HepG2 (cell line): ENCODE results near the gene LAIR1. TPM values are rescaled to one million over a fixed set of nuclear protein-coding genes. Genes with fewer than 3 reads are reported as not detected.
A peak's percentile ranks its signal among the peaks of the same experiment; 100 is the strongest.

ENCODE experiments used
- ERF ChIP-seq: IDR thresholded peaks from 2 replicates; pipeline ENCODE4 v1.6.1; 2018; ENCODE audit warnings: missing biosample characterization, missing genetic modification reagents
- ESRRA ChIP-seq: sonication (generic); formaldehyde crosslinking; IDR thresholded peaks from 2 replicates; pipeline ENCODE4 v1.5.1; 2020; ENCODE audit warnings: mild to moderate bottlenecking, low read depth, missing genetic modification reagents
- NR2F6 ChIP-seq, 2 experiments: IDR thresholded peaks; 2 replicates each; pipeline ENCODE4 v1.6.1; 2016; ENCODE audit warnings: antibody characterized with exemption in 1 of 2, mild to moderate bottlenecking in 1 of 2
- PAX8 ChIP-seq: sonication (generic); formaldehyde crosslinking; IDR thresholded peaks from 2 replicates; pipeline ENCODE4 v1.8.0; 2022; ENCODE audit warnings: mild to moderate bottlenecking, missing genetic modification reagents, borderline replicate concordance
- SALL2 ChIP-seq: sonication (generic); formaldehyde crosslinking; IDR thresholded peaks from 2 replicates; pipeline ENCODE4 v1.8.1; 2023; ENCODE audit warnings: mild to moderate bottlenecking, missing genetic modification reagents, inconsistent platforms
- UBTF ChIP-seq: sonication (generic); formaldehyde crosslinking; IDR thresholded peaks from 2 replicates; pipeline ENCODE4 v1.4.0; 2020; ENCODE audit warnings: mild to moderate bottlenecking, missing genetic modification reagents
- ZMYM4 ChIP-seq: sonication (generic); formaldehyde crosslinking; IDR thresholded peaks from 2 replicates; pipeline ENCODE4 v1.8.1; 2023; ENCODE audit warnings: mild to moderate bottlenecking, missing genetic modification reagents
- ZNF136 ChIP-seq: sonication (generic); formaldehyde crosslinking; IDR thresholded peaks from 2 replicates; pipeline ENCODE4 v1.8.1; 2022; ENCODE audit warnings: low read depth, mild to moderate bottlenecking, moderate library complexity, missing genetic modification reagents
- ZNF180 ChIP-seq: sonication (generic); formaldehyde crosslinking; IDR thresholded peaks from 2 replicates; pipeline ENCODE4 v1.4.0; 2020; ENCODE audit warnings: low read depth, missing genetic modification reagents, borderline replicate concordance
- ZNF326 ChIP-seq: sonication (generic); formaldehyde crosslinking; IDR thresholded peaks from 2 replicates; pipeline ENCODE4 v1.4.0; 2020; ENCODE audit warnings: missing genetic modification reagents, borderline replicate concordance
- ZNF432 ChIP-seq: sonication (generic); formaldehyde crosslinking; IDR thresholded peaks from 2 replicates; pipeline ENCODE4 v1.5.0; 2020; ENCODE audit warnings: missing genetic modification reagents, mild to moderate bottlenecking, borderline replicate concordance
- ZNF441 ChIP-seq: sonication (generic); formaldehyde crosslinking; IDR thresholded peaks from 2 replicates; pipeline ENCODE4 v1.7.0; 2021; ENCODE audit warnings: missing genetic modification reagents, borderline replicate concordance
- ZNF460 ChIP-seq: sonication (generic); formaldehyde crosslinking; IDR thresholded peaks from 2 replicates; pipeline ENCODE4 v1.5.1; 2020; ENCODE audit warnings: missing genetic modification reagents, mild to moderate bottlenecking, borderline replicate concordance
- ZNF816 ChIP-seq: sonication (generic); formaldehyde crosslinking; IDR thresholded peaks from 2 replicates; pipeline ENCODE4 v1.8.0; 2022; ENCODE audit warnings: missing genetic modification reagents, mild to moderate bottlenecking, borderline replicate concordance
- polyA plus RNA-seq, 8 experiments: library from polyadenylated mRNA; depleted of rRNA in 3 of 8; stranded (reverse) in 7 of 8; unstranded in 1 of 8; fragments of >200 nt; fragmentation: Illumina TruSeq in 4 of 8; extraction: Trizol in 4 of 8; gene quantifications; 2 replicates each; pipeline versions ENCODE4 v1.2.1 to v1.2.3, GENCODE V29; 2011 to 2016; ENCODE audit warnings: low read depth in 4 of 8, missing spikeins in 1 of 8, mixed read lengths in 1 of 8; ENCODE audit not compliant: insufficient read depth in 1 of 8
- total RNA-seq, 5 experiments: library from RNA; depleted of rRNA; stranded (reverse); fragments of >200 nt; fragmentation: Illumina TruSeq; extraction: Trizol; gene quantifications; 2 replicates each; pipeline ENCODE4 v1.2.3, GENCODE V29; 2016; ENCODE audit warnings: low read depth in 1 of 5
- TF ChIP-seq, protein P1 (sequence below): sonication (generic); formaldehyde crosslinking; IDR thresholded peaks from 2 replicates; pipeline ENCODE4 v1.4.0; 2020; ENCODE audit warnings: mild to moderate bottlenecking, missing genetic modification reagents, borderline replicate concordance
- TF ChIP-seq, protein P2 (sequence below): sonication (generic); formaldehyde crosslinking; IDR thresholded peaks from 2 replicates; pipeline ENCODE4 v1.4.0; 2020; ENCODE audit warnings: missing genetic modification reagents
- TF ChIP-seq, protein P3 (sequence below): sonication (generic); formaldehyde crosslinking; IDR thresholded peaks from 2 replicates; pipeline ENCODE4 v1.4.0; 2020; ENCODE audit warnings: missing genetic modification reagents

LAIR1 gene
- total and polyA plus RNA-seq, 2 of the 13 experiments (the other 11 are each of a cell fraction or from before 2014, with no cell fraction given), result 0.75 to 1.2 TPM

GRCh38 chr19:54325194-54325621 is 39.5 kb downstream of the LAIR1 start (continued):
- TF ChIP-seq, protein P1, sequence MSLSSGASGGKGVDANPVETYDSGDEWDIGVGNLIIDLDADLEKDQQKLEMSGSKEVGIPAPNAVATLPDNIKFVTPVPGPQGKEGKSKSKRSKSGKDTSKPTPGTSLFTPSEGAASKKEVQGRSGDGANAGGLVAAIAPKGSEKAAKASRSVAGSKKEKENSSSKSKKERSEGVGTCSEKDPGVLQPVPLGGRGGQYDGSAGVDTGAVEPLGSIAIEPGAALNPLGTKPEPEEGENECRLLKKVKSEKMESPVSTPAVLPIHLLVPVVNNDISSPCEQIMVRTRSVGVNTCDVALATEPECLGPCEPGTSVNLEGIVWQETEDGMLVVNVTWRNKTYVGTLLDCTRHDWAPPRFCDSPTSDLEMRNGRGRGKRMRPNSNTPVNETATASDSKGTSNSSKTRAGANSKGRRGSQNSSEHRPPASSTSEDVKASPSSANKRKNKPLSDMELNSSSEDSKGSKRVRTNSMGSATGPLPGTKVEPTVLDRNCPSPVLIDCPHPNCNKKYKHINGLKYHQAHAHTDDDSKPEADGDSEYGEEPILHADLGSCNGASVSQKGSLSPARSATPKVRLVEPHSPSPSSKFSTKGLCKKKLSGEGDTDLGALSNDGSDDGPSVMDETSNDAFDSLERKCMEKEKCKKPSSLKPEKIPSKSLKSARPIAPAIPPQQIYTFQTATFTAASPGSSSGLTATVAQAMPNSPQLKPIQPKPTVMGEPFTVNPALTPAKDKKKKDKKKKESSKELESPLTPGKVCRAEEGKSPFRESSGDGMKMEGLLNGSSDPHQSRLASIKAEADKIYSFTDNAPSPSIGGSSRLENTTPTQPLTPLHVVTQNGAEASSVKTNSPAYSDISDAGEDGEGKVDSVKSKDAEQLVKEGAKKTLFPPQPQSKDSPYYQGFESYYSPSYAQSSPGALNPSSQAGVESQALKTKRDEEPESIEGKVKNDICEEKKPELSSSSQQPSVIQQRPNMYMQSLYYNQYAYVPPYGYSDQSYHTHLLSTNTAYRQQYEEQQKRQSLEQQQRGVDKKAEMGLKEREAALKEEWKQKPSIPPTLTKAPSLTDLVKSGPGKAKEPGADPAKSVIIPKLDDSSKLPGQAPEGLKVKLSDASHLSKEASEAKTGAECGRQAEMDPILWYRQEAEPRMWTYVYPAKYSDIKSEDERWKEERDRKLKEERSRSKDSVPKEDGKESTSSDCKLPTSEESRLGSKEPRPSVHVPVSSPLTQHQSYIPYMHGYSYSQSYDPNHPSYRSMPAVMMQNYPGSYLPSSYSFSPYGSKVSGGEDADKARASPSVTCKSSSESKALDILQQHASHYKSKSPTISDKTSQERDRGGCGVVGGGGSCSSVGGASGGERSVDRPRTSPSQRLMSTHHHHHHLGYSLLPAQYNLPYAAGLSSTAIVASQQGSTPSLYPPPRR, result no peak
- TF ChIP-seq ZNF441 (CRISPR knock-in tag) (no peak), SALL2 (CRISPR knock-in tag) (no peak), ZNF816 (CRISPR knock-in tag) (no peak), UBTF (CRISPR knock-in tag) (no peak), ZNF326 (no peak), PAX8 (CRISPR knock-in tag) (no peak), ZNF460 (CRISPR knock-in tag) (no peak), ESRRA (CRISPR knock-in tag) (0 out of 2 replicates have a peak, but pooled peaks have one; percentile 32), NR2F6 (IDR thresholded peaks at IDR 0.05) (peak; percentile 55; the same call in 1 of the 2 replicates), NR2F6 (CRISPR knock-in tag; IDR thresholded peaks at IDR 0.05) (peak; percentile 64; the same call in 1 of the 2 replicates), ZNF136 (CRISPR knock-in tag) (no peak), ZMYM4 (CRISPR knock-in tag) (no peak), ZNF180 (CRISPR knock-in tag) (no peak), ZNF432 (CRISPR knock-in tag) (no peak), ERF (CRISPR knock-in tag) (no peak)
- TF ChIP-seq, protein P2, sequence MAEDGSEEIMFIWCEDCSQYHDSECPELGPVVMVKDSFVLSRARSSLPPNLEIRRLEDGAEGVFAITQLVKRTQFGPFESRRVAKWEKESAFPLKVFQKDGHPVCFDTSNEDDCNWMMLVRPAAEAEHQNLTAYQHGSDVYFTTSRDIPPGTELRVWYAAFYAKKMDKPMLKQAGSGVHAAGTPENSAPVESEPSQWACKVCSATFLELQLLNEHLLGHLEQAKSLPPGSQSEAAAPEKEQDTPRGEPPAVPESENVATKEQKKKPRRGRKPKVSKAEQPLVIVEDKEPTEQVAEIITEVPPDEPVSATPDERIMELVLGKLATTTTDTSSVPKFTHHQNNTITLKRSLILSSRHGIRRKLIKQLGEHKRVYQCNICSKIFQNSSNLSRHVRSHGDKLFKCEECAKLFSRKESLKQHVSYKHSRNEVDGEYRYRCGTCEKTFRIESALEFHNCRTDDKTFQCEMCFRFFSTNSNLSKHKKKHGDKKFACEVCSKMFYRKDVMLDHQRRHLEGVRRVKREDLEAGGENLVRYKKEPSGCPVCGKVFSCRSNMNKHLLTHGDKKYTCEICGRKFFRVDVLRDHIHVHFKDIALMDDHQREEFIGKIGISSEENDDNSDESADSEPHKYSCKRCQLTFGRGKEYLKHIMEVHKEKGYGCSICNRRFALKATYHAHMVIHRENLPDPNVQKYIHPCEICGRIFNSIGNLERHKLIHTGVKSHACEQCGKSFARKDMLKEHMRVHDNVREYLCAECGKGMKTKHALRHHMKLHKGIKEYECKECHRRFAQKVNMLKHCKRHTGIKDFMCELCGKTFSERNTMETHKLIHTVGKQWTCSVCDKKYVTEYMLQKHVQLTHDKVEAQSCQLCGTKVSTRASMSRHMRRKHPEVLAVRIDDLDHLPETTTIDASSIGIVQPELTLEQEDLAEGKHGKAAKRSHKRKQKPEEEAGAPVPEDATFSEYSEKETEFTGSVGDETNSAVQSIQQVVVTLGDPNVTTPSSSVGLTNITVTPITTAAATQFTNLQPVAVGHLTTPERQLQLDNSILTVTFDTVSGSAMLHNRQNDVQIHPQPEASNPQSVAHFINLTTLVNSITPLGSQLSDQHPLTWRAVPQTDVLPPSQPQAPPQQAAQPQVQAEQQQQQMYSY (CRISPR knock-in tag), result no peak
- TF ChIP-seq, protein P3, sequence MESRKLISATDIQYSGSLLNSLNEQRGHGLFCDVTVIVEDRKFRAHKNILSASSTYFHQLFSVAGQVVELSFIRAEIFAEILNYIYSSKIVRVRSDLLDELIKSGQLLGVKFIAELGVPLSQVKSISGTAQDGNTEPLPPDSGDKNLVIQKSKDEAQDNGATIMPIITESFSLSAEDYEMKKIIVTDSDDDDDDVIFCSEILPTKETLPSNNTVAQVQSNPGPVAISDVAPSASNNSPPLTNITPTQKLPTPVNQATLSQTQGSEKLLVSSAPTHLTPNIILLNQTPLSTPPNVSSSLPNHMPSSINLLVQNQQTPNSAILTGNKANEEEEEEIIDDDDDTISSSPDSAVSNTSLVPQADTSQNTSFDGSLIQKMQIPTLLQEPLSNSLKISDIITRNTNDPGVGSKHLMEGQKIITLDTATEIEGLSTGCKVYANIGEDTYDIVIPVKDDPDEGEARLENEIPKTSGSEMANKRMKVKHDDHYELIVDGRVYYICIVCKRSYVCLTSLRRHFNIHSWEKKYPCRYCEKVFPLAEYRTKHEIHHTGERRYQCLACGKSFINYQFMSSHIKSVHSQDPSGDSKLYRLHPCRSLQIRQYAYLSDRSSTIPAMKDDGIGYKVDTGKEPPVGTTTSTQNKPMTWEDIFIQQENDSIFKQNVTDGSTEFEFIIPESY (CRISPR knock-in tag), result no peak
